ENCODE data around the gene ARHGAP27. TPM values are rescaled to one million over a fixed set of nuclear protein-coding genes. Genes with fewer than 3 reads are reported as not detected.

Gene ARHGAP27
- total RNA-seq, 1 donor from 2014 or later = 1.4 TPM

DNA sequence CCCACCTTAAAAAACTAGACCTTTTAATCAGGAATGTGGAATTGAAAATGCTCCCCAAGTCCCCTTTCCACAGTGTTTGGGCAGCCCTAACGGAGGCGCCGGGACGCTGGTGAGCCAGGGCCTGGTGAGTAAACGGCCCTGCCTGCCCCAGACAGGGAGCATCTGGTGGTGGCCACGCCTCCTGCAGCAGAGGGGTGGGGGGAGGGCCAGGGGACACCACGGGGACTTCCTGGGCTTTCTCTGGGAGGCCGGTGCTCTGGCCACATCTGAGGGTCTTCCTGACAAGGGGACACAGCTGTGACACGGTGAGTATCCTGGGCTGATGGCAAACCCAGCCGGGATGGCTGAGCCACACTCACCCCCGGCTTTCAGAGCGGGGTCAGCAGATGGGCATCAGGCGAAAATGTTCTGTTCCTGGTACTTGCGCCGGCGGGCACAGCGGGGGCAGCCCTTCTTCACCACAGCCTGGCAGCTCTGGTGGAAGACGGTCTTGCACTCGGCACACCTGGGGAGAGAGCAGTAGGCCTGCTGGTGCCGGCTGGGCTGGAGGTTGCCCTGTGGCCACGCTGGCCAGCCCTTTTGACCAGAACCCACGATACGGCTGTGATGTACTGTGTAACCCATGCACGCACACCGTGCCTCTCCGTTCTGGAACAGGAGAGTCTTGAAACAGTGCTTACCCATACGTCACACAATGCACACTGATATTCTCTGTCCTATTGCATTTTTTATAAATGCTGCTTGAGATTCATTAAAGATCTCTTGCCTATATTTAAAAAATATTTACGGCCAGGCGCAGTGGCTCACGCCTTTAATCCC, 5.0 kb upstream of the ARHGAP27 start:
- peaks cover 28% of the 10 kb centered on the region for H3K27me3 Mint-ChIP-seq (ENCODE audit: low read depth)
- H3K27ac Mint-ChIP-seq (ENCODE audit: unreplicated experiment) = no peak overlapping the region
- no peak overlapping the region for H3K4me3 Mint-ChIP-seq
- no peaks in the 10 kb centered on the region for H3K9me3 Mint-ChIP-seq
- no peak for DNase-seq (ENCODE audit: low read depth, low spot score)
- H3K36me3 Mint-ChIP-seq (ENCODE audit: low read depth) = no peaks in the 10 kb centered on the region
- TF ChIP-seq, protein P1, sequence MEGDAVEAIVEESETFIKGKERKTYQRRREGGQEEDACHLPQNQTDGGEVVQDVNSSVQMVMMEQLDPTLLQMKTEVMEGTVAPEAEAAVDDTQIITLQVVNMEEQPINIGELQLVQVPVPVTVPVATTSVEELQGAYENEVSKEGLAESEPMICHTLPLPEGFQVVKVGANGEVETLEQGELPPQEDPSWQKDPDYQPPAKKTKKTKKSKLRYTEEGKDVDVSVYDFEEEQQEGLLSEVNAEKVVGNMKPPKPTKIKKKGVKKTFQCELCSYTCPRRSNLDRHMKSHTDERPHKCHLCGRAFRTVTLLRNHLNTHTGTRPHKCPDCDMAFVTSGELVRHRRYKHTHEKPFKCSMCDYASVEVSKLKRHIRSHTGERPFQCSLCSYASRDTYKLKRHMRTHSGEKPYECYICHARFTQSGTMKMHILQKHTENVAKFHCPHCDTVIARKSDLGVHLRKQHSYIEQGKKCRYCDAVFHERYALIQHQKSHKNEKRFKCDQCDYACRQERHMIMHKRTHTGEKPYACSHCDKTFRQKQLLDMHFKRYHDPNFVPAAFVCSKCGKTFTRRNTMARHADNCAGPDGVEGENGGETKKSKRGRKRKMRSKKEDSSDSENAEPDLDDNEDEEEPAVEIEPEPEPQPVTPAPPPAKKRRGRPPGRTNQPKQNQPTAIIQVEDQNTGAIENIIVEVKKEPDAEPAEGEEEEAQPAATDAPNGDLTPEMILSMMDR (conservative IDR thresholded peaks at IDR 0.05) = no peak
- no peaks in the 10 kb centered on the region for H3K4me1 Mint-ChIP-seq

DNA sequence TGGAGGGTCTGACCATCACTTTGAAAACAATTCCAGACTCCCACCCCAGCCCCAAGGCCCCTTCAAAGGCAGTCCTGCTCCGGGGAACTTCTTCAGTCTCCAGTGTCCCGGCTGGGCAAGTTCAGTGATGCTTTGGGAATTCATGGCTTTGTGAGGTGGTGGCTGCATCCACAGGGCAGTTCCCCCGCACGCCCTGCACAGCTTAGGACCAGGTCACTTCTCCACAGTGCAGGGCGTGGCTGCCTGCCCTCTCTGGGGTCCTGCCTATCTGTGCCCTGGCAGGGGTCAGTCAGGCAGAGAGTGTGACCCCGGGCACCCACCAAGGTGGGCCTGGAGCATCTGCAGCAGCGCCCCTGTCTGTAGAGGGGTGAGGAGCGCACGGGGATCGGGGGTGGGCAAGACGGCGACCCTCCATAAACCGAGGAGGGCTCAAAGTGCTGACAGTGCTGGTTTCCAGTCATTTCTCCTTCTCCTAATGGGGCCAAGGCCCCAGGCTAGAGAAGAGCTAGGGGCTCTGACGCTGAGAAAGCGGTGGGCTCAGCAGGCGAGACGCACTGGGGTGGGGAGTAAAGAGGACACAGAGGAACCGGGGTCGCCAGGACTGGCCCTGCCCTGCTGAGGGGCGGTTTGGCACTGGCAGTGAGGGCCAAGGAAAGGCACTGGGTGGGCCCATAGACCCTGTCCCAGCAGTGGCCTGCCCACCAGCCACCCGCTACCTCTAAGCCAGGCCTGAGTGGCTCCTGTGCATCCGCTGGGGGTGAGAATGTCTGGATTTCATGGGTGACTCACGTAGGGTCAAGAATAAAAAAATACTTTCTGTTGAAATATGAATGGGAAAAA, 4.2 kb upstream of the ARHGAP27 start:
- H3K9me3 Mint-ChIP-seq = no peaks in the 10 kb centered on the region
- H3K36me3 Mint-ChIP-seq (ENCODE audit: low read depth) = no peaks in the 10 kb centered on the region
- peaks cover 34% of the 10 kb centered on the region for H3K27me3 Mint-ChIP-seq (ENCODE audit: low read depth)
- no peak for DNase-seq (ENCODE audit: low read depth, low spot score)
- TF ChIP-seq, protein P1 (conservative IDR thresholded peaks at IDR 0.05) = no peak
- no peak overlapping the region for H3K4me3 Mint-ChIP-seq
- H3K4me1 Mint-ChIP-seq = no peaks in the 10 kb centered on the region
- H3K27ac Mint-ChIP-seq (ENCODE audit: unreplicated experiment) = no peak overlapping the region

DNA sequence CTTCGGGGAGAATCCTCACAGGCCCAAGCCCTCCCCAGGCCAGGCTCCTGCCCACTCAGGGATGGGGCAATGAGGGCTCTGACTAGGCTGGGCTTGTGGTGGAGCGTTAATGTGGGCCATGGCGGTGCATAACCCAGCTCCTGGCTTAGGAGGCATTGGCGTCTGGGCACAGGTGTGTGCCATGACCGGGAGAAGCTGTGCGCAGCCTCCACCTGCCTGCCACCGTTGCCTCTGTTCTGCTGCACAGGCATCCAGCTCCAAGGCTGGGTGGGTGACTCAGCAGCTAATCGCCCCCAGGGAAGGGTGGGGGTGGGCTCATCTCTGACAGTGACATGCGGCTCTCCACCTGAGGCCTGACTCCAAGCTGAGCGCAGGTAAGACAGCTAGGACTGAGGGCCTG, 3.5 kb upstream of the ARHGAP27 start:
- H3K27ac Mint-ChIP-seq (ENCODE audit: unreplicated experiment) = no peak overlapping the region
- peaks cover 41% of the 10 kb centered on the region for H3K27me3 Mint-ChIP-seq (ENCODE audit: low read depth)

DNA sequence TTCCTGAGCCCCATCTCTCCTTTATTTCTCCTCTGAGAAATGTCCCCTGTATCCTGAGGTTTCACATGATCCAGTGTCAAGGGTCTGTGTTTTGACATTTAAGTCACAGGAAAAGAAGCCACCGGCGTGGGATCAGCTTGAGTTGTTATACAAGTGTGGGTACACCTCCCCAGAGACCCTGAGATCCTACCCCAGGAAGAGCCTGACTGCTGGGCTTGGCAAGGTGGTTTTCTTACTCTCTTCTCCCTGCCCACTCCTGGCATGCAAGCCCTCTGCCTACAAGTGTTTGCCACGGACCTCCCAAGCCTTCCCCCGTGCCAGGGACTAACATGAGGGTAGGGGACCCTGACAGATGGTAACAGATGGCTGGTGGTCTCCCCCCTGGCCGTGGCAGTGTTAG, 2.8 kb upstream of the ARHGAP27 start:
- Mint-ChIP-seq H3K27me3 (ENCODE audit: low read depth) (peaks cover 48% of the 10 kb centered on the region), H3K4me3 (no peak overlapping the region), H3K36me3 (ENCODE audit: low read depth) (no peaks in the 10 kb centered on the region), H3K27ac (ENCODE audit: unreplicated experiment) (no peak overlapping the region), H3K4me1 (peaks cover 4% of the 10 kb centered on the region), H3K9me3 (no peaks in the 10 kb centered on the region)
- no peak for DNase-seq (ENCODE audit: low read depth, low spot score)
- TF ChIP-seq, protein P1 (conservative IDR thresholded peaks at IDR 0.05) = no peak

More for the DNA sequence above, 3.5 kb upstream of the ARHGAP27 start:
- DNase-seq (ENCODE audit: low read depth, low spot score) = no peak
- H3K4me3 Mint-ChIP-seq = no peak overlapping the region
- no peaks in the 10 kb centered on the region for H3K9me3 Mint-ChIP-seq
- H3K4me1 Mint-ChIP-seq = no peaks in the 10 kb centered on the region
- TF ChIP-seq, protein P1 (conservative IDR thresholded peaks at IDR 0.05) = no peak
- no peaks in the 10 kb centered on the region for H3K36me3 Mint-ChIP-seq (ENCODE audit: low read depth)

DNA sequence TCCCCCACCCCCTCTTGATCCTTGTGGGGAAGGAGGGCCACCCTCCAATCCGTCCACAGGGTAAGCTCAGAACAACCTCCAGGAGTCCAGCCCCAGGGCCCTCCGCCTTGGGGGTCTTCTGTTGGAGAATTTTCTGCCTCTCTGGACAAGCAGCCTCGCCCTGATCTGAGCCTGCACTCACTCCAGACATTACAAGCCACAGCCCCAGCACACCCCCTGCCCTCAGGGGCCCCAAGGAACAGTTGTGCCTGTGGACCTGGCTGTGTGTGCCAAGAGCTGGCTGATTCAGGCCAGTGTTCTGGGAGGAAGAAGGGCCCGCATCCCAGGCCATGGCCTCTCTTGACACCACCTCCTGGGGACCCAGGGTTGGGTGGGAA, 477 bp upstream of the ARHGAP27 start:
- Mint-ChIP-seq H3K27ac (ENCODE audit: unreplicated experiment) (no peak overlapping the region), H3K4me1 (peaks cover 17% of the 10 kb centered on the region), H3K36me3 (ENCODE audit: low read depth) (no peaks in the 10 kb centered on the region), H3K4me3 (peak overlapping the region; percentile 51), H3K27me3 (ENCODE audit: low read depth) (peaks cover 67% of the 10 kb centered on the region), H3K9me3 (no peaks in the 10 kb centered on the region)
- DNase-seq (ENCODE audit: low read depth, low spot score) = no peak
- TF ChIP-seq, protein P1 (conservative IDR thresholded peaks at IDR 0.05) = no peak

Measured in neural crest cell (in vitro differentiated cells).